Gastroesophageal sphincter (tissue), 3 donors: ENCODE data around the gene HYCC2.

Experiments
- CTCF ChIP-seq, 4 experiments: fragments of 200-600 bp in 2 of 4; fragments of 450-650 bp in 2 of 4; sonication (generic) in 1 of 4; IDR thresholded peaks; one replicate each; pipeline ENCODE4 v1.5.1; 2017 to 2019; ENCODE audit warnings: antibody characterized with exemption in 4 of 4, mild to moderate bottlenecking in 2 of 4, moderate library complexity in 2 of 4
- EP300 ChIP-seq: sonication (generic); formaldehyde crosslinking; IDR thresholded peaks from one replicate; pipeline ENCODE4 v1.6.1; 2017; ENCODE audit warnings: antibody characterized with exemption, mild to moderate bottlenecking
- POLR2AphosphoS5 ChIP-seq: sonication (generic); formaldehyde crosslinking; IDR thresholded peaks from one replicate; pipeline ENCODE4 v1.6.1; 2017; ENCODE audit warnings: antibody characterized with exemption

GRCh38 chr2:201059961-201060755, 11.3 kb downstream of the HYCC2 start:
- no peak for TF ChIP-seq CTCF (IDR thresholded peaks at IDR 0.05)
- no peak for TF ChIP-seq POLR2AphosphoS5
- TF ChIP-seq EP300: no peak
